ENCODE data around the gene CNTN4. TPM values are rescaled to one million over a fixed set of nuclear protein-coding genes. Genes with fewer than 3 reads are reported as not detected.

Gene CNTN4
- total and polyA plus RNA-seq, 2 experiments from 2014 or later, result 0.91 to 4.0 TPM

DNA sequence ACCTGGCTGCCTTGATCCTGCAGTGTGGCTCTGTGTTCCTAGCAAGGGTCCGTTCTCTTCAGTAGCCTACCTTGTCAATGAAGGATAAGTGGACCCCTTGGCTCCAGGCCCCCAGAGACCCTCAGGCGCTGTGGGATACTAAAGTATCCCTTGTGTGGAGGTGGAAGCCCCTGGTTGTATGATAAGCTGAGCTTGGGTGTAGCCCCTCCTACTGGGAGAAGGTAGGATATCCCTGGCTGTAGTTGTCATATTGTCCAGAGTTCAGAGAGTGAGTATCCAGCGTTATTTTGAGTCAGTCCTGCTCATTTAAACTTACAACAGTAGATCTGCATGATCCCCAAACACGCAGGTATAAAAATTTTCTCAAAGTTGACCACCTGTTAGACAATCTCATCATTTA lies 496.8 kb downstream of the CNTN4 start:
- no peaks in the 10 kb centered on the region for H3K36me3 ChIP-seq (ENCODE audit: insufficient read depth)
- ATAC-seq (no peak), DNase-seq (ENCODE audit: low spot score) (peak; percentile 20)
- no peak overlapping the region for H2AFZ ChIP-seq
- peaks cover 20% of the 10 kb centered on the region; the same call in 2 of the 3 replicates for H3K36me3 Mint-ChIP-seq (ENCODE audit: low read depth)
- no peaks in the 10 kb centered on the region for H3K4me1 Mint-ChIP-seq
- H3F3A ChIP-seq (replicated peaks; ENCODE audit: low read depth), result no peaks in the 10 kb centered on the region
- H3K27ac Mint-ChIP-seq, result no peak overlapping the region
- H3K4me2 ChIP-seq, result no peak overlapping the region
- no peak for TF ChIP-seq EZH2phosphoT487 (IDR thresholded peaks at IDR 0.05; ENCODE audit: unreplicated experiment)
- TF ChIP-seq, protein P1, sequence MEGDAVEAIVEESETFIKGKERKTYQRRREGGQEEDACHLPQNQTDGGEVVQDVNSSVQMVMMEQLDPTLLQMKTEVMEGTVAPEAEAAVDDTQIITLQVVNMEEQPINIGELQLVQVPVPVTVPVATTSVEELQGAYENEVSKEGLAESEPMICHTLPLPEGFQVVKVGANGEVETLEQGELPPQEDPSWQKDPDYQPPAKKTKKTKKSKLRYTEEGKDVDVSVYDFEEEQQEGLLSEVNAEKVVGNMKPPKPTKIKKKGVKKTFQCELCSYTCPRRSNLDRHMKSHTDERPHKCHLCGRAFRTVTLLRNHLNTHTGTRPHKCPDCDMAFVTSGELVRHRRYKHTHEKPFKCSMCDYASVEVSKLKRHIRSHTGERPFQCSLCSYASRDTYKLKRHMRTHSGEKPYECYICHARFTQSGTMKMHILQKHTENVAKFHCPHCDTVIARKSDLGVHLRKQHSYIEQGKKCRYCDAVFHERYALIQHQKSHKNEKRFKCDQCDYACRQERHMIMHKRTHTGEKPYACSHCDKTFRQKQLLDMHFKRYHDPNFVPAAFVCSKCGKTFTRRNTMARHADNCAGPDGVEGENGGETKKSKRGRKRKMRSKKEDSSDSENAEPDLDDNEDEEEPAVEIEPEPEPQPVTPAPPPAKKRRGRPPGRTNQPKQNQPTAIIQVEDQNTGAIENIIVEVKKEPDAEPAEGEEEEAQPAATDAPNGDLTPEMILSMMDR (conservative IDR thresholded peaks at IDR 0.05; ENCODE audit: low read depth in 2 of 2), result peak; percentile 41 to 60; a peak in 2 of 4 replicates
- H3K4me3 ChIP-seq, result no peak overlapping the region
- no peaks in the 10 kb centered on the region for H4K20me1 ChIP-seq (replicated peaks; ENCODE audit: insufficient read depth)
- H3K4me3 Mint-ChIP-seq, result no peak overlapping the region
- no peaks in the 10 kb centered on the region for H3K4me1 ChIP-seq (ENCODE audit: insufficient read depth)
- no peaks in the 10 kb centered on the region for H3K27me3 Mint-ChIP-seq (ENCODE audit: insufficient read depth, low read depth, poor library complexity)
- H3K27me3 ChIP-seq (ENCODE audit: insufficient read depth), result no peaks in the 10 kb centered on the region
- H3K27ac ChIP-seq (ENCODE audit: low read depth), result no peak overlapping the region
- H3K9me2 ChIP-seq (ENCODE audit: insufficient read depth), result no peaks in the 10 kb centered on the region
- no peaks in the 10 kb centered on the region for H3K79me2 ChIP-seq (replicated peaks; ENCODE audit: insufficient read depth)
- peaks cover 90% of the 10 kb centered on the region for H3K9me3 Mint-ChIP-seq

DNA sequence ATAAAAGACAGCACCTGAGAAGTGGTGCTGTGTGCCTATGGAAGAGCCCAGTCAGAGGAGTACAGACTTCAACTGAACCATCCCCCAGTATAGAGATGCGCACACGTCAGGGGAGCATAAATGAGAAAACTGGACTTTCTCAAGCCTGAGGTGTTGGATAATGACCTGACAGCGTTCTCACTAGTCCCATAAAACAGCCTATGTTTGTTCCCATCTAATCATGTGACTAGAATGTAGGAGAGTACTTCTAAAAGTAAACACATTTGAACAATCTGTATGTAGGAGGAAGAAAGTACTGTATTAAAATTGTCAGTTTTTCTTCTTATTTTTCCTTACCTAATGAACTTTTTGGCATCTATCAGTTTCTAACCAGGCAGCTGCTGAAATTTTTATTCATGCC lies 498.9 kb downstream of the CNTN4 start:
- no peaks in the 10 kb centered on the region for H3K27me3 ChIP-seq (ENCODE audit: insufficient read depth)
- no peaks in the 10 kb centered on the region for H3K9me2 ChIP-seq (ENCODE audit: insufficient read depth)
- H4K20me1 ChIP-seq (replicated peaks; ENCODE audit: insufficient read depth), result no peaks in the 10 kb centered on the region
- no peaks in the 10 kb centered on the region for H3F3A ChIP-seq (replicated peaks; ENCODE audit: low read depth)
- H3K79me2 ChIP-seq (replicated peaks; ENCODE audit: insufficient read depth), result no peaks in the 10 kb centered on the region
- H3K4me3 ChIP-seq, result no peak overlapping the region
- Mint-ChIP-seq H3K27me3 (ENCODE audit: insufficient read depth, low read depth, poor library complexity) (no peaks in the 10 kb centered on the region), H3K9me3 (peaks cover 94% of the 10 kb centered on the region), H3K36me3 (ENCODE audit: low read depth) (peaks cover 15% of the 10 kb centered on the region; the same call in 2 of the 3 replicates), H3K4me3 (no peak overlapping the region), H3K4me1 (no peaks in the 10 kb centered on the region), H3K27ac (no peak overlapping the region)
- H3K4me2 ChIP-seq, result no peak overlapping the region
- no peaks in the 10 kb centered on the region for H3K36me3 ChIP-seq (ENCODE audit: insufficient read depth)
- no peaks in the 10 kb centered on the region for H3K4me1 ChIP-seq (ENCODE audit: insufficient read depth)
- no peak overlapping the region for H3K27ac ChIP-seq (ENCODE audit: low read depth)
- H2AFZ ChIP-seq, result no peak overlapping the region
- ATAC-seq, result no peak
- DNase-seq (ENCODE audit: low spot score), result no peak
- TF ChIP-seq NANOG (IDR thresholded peaks at IDR 0.05; ENCODE audit: borderline replicate concordance) (no peak), CREB1 (CRISPR knock-in tag; IDR thresholded peaks at IDR 0.05; ENCODE audit: low read depth) (no peak), EZH2 (IDR thresholded peaks at IDR 0.05; ENCODE audit: low read depth, unreplicated experiment) (no peak), EZH2phosphoT487 (IDR thresholded peaks at IDR 0.05; ENCODE audit: unreplicated experiment) (no peak), ZNF114 (CRISPR knock-in tag; IDR thresholded peaks at IDR 0.05) (no peak), JUNB (IDR thresholded peaks at IDR 0.05; ENCODE audit: unreplicated experiment) (no peak), ZNF331 (CRISPR knock-in tag; IDR thresholded peaks at IDR 0.05; ENCODE audit: low read depth) (no peak), STAT1 (IDR thresholded peaks at IDR 0.05; ENCODE audit: unreplicated experiment) (no peak), REST (IDR thresholded peaks at IDR 0.05; ENCODE audit: unreplicated experiment) (no peak)
- TF ChIP-seq, protein P2, sequence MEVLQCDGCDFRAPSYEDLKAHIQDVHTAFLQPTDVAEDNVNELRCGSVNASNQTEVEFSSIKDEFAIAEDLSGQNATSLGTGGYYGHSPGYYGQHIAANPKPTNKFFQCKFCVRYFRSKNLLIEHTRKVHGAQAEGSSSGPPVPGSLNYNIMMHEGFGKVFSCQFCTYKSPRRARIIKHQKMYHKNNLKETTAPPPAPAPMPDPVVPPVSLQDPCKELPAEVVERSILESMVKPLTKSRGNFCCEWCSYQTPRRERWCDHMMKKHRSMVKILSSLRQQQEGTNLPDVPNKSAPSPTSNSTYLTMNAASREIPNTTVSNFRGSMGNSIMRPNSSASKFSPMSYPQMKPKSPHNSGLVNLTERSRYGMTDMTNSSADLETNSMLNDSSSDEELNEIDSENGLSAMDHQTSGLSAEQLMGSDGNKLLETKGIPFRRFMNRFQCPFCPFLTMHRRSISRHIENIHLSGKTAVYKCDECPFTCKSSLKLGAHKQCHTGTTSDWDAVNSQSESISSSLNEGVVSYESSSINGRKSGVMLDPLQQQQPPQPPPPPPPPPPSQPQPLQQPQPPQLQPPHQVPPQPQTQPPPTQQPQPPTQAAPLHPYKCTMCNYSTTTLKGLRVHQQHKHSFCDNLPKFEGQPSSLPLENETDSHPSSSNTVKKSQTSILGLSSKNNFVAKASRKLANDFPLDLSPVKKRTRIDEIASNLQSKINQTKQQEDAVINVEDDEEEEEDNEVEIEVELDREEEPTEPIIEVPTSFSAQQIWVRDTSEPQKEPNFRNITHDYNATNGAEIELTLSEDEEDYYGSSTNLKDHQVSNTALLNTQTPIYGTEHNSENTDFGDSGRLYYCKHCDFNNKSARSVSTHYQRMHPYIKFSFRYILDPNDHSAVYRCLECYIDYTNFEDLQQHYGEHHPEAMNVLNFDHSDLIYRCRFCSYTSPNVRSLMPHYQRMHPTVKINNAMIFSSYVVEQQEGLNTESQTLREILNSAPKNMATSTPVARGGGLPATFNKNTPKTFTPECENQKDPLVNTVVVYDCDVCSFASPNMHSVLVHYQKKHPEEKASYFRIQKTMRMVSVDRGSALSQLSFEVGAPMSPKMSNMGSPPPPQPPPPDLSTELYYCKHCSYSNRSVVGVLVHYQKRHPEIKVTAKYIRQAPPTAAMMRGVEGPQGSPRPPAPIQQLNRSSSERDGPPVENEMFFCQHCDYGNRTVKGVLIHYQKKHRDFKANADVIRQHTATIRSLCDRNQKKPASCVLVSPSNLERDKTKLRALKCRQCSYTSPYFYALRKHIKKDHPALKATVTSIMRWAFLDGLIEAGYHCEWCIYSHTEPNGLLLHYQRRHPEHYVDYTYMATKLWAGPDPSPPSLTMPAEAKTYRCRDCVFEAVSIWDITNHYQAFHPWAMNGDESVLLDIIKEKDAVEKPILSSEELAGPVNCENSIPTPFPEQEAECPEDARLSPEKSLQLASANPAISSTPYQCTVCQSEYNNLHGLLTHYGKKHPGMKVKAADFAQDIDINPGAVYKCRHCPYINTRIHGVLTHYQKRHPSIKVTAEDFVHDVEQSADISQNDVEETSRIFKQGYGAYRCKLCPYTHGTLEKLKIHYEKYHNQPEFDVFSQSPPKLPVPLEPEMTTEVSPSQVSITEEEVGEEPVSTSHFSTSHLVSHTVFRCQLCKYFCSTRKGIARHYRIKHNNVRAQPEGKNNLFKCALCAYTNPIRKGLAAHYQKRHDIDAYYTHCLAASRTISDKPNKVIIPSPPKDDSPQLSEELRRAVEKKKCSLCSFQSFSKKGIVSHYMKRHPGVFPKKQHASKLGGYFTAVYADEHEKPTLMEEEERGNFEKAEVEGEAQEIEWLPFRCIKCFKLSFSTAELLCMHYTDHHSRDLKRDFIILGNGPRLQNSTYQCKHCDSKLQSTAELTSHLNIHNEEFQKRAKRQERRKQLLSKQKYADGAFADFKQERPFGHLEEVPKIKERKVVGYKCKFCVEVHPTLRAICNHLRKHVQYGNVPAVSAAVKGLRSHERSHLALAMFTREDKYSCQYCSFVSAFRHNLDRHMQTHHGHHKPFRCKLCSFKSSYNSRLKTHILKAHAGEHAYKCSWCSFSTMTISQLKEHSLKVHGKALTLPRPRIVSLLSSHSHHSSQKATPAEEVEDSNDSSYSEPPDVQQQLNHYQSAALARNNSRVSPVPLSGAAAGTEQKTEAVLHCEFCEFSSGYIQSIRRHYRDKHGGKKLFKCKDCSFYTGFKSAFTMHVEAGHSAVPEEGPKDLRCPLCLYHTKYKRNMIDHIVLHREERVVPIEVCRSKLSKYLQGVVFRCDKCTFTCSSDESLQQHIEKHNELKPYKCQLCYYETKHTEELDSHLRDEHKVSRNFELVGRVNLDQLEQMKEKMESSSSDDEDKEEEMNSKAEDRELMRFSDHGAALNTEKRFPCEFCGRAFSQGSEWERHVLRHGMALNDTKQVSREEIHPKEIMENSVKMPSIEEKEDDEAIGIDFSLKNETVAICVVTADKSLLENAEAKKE (CRISPR knock-in tag; IDR thresholded peaks at IDR 0.05), result no peak

Data from GM23338 (cell line).